ENCODE results near the gene ASNS. TPM values are rescaled to one million over a fixed set of nuclear protein-coding genes. Genes with fewer than 3 reads are reported as not detected.
A peak's percentile ranks its signal among the peaks of the same experiment; 100 is the strongest.
"Not testable (repeated sequence)": the region's sequence is repeated elsewhere in the genome, so short reads cannot be mapped to it uniquely, and the experiment has no call there.

Gene ASNS
- total RNA-seq, 1 experiment from 2014 or later = 111 TPM

DNA sequence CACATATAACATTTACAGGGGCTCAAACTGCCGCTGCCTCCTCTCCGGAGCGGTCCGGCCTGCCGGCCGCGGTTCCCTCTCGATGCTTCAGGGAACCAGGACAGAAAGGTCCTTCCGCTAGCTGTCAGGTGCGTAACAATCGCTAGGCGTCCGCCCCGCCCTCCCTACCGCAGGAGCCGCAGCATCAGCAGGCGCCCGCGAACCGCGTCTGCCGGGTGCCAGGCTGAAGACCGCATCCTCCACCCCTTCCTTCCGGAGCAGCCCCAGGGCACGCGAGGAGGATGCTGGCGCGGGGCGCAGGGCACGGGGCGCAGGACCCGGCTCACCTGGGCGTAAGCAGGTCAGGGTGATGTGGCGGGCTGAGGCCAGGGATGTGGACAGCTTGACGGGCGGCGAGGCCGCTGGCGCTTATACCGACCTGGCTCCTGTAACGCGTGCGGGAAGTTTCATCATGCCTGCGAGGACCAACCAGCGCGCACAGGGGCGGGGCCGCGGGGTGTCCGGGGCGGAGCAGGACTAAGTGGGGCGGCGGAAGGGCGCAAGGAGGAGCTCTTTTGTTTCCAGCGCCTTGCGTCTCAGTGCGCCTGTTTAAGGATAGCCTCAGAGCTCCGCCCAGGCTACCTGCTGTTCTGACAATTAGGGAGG, at the start of gene ASNS (continued):
- TF ChIP-seq, protein P1, sequence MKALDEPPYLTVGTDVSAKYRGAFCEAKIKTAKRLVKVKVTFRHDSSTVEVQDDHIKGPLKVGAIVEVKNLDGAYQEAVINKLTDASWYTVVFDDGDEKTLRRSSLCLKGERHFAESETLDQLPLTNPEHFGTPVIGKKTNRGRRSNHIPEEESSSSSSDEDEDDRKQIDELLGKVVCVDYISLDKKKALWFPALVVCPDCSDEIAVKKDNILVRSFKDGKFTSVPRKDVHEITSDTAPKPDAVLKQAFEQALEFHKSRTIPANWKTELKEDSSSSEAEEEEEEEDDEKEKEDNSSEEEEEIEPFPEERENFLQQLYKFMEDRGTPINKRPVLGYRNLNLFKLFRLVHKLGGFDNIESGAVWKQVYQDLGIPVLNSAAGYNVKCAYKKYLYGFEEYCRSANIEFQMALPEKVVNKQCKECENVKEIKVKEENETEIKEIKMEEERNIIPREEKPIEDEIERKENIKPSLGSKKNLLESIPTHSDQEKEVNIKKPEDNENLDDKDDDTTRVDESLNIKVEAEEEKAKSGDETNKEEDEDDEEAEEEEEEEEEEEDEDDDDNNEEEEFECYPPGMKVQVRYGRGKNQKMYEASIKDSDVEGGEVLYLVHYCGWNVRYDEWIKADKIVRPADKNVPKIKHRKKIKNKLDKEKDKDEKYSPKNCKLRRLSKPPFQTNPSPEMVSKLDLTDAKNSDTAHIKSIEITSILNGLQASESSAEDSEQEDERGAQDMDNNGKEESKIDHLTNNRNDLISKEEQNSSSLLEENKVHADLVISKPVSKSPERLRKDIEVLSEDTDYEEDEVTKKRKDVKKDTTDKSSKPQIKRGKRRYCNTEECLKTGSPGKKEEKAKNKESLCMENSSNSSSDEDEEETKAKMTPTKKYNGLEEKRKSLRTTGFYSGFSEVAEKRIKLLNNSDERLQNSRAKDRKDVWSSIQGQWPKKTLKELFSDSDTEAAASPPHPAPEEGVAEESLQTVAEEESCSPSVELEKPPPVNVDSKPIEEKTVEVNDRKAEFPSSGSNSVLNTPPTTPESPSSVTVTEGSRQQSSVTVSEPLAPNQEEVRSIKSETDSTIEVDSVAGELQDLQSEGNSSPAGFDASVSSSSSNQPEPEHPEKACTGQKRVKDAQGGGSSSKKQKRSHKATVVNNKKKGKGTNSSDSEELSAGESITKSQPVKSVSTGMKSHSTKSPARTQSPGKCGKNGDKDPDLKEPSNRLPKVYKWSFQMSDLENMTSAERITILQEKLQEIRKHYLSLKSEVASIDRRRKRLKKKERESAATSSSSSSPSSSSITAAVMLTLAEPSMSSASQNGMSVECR (CRISPR knock-in tag; IDR thresholded peaks at IDR 0.05; ENCODE audit: borderline replicate concordance) = peak; percentile 97
- TF ChIP-seq ZBTB21 (CRISPR knock-in tag; IDR thresholded peaks at IDR 0.05; ENCODE audit: borderline replicate concordance) = no peak

DNA sequence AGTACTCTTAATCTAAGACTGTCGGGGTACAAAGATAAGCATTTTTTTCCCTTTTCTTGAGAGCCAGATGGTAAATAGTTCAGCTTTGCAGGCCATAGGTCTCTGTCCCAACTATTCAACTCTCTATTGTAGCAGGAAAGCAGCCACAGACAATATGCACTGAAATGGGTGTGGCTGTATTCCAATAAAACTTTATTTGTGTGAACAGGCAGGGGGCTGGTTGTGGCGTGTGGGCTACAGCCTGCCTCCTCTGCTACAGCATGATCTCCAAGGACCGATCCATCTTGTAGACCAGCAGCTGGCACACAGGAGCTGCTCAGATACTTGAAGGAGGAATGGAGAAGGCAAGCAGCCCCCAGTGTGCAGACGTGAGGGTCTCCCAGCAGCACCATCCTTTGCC, 49.0 kb upstream of the ASNS start:
- not testable (repeated sequence) for ATAC-seq

DNA sequence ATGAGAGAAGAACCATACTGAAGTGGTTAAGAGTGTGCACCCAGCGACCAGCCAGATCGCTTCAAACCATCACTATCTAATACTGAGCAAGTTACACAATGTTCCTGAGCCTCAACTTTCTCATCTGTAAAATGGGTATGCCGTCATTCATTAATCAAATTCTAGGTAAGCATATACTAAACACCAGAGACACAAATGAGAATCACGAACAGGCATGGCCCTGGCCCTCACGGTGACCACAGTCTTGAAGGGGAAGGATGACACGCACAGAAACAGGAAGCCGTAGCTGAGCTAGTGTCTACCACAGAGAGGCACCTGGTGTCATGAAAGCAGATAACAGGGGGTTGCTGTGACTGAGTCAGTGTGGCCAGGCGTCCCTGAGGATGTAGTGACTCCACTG, 43.1 kb upstream of the ASNS start:
- CTCF ChIA-PET; POLR2A ChIA-PET; ATAC-seq; H3K9me3 Mint-ChIP-seq; H3K27ac Mint-ChIP-seq; DNase-seq (ENCODE audit: low spot score); H3K4me3 Mint-ChIP-seq; H3K36me3 Mint-ChIP-seq; H3K27me3 Mint-ChIP-seq (ENCODE audit: low read depth): not testable (repeated sequence)
- peaks cover 18% of the 10 kb centered on the region for H3K4me1 Mint-ChIP-seq

More for the DNA sequence above, 49.0 kb upstream of the ASNS start:
- CTCF ChIA-PET; DNase-seq (ENCODE audit: low spot score); H3K9me3 Mint-ChIP-seq; H3K36me3 Mint-ChIP-seq; H3K27ac Mint-ChIP-seq; H3K27me3 Mint-ChIP-seq (ENCODE audit: low read depth); H3K4me3 Mint-ChIP-seq; POLR2A ChIA-PET: not testable (repeated sequence)
- peaks cover 15% of the 10 kb centered on the region for H3K4me1 Mint-ChIP-seq

- H3K9me3 Mint-ChIP-seq; POLR2A ChIA-PET; H3K27me3 Mint-ChIP-seq (ENCODE audit: low read depth); H3K36me3 Mint-ChIP-seq; H3K4me3 Mint-ChIP-seq; H3K27ac Mint-ChIP-seq; DNase-seq (ENCODE audit: low spot score); CTCF ChIA-PET; ATAC-seq: not testable (repeated sequence)
- peaks cover 15% of the 10 kb centered on the region for H3K4me1 Mint-ChIP-seq
Observed at GRCh38 chr7:97912294-97912693, 40.1 kb upstream of the ASNS start.

DNA sequence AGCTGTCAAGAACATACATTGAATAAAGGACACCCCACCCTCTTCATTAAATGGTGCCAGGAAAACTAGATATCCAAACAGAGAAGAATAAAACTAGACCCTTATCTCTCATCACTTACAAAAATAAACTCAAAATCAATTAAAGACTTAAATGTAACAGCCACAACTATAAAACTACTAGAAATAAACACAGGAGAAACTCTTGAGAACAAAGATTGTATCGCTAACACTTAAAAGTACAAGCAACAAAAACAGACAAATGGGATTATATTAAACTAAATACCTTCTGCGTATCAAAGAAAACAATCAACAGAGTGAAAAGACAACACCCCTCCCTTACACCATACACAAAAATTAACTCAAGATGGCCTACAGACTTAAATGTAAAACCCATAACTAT, 24.7 kb upstream of the ASNS start:
- H3K9me3 Mint-ChIP-seq = peaks cover 16% of the 10 kb centered on the region
- H3K4me1 Mint-ChIP-seq; H3K36me3 Mint-ChIP-seq; H3K27ac Mint-ChIP-seq; H3K27me3 Mint-ChIP-seq (ENCODE audit: low read depth); DNase-seq (ENCODE audit: low spot score); H3K4me3 Mint-ChIP-seq; CTCF ChIA-PET; POLR2A ChIA-PET; ATAC-seq: not testable (repeated sequence)

- not testable (repeated sequence) for H3K4me1 Mint-ChIP-seq
Observed at GRCh38 chr7:97891721-97892120, 19.5 kb upstream of the ASNS start.

DNA sequence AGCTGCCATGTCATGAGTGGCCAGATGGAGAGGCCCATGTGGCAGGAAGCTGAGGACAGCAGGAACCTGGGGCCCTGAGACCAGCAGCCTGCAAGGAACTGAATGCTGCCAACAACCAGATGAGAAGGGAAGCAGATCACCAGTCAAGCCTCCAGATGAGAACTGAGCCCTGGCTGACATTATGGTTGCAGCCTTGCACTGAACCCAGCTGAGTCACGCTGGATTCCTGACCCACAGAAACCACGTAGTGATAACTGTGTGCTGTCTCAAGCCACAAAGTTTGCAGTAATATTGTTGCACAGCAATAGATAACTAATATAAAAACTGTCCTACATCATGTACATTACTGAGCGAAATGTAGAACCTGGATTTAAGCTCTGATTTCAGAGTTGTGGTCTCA, 7.3 kb upstream of the ASNS start:
- ATAC-seq; POLR2A ChIA-PET; H3K9me3 Mint-ChIP-seq; CTCF ChIA-PET; DNase-seq (ENCODE audit: low spot score); H3K36me3 Mint-ChIP-seq; H3K4me1 Mint-ChIP-seq; H3K27ac Mint-ChIP-seq; H3K4me3 Mint-ChIP-seq: not testable (repeated sequence)
- peaks cover 25% of the 10 kb centered on the region for H3K27me3 Mint-ChIP-seq (ENCODE audit: low read depth)

More at GRCh38 chr7:97891721-97892120, 19.5 kb upstream of the ASNS start:
- not testable (repeated sequence) for H3K27ac Mint-ChIP-seq; H3K36me3 Mint-ChIP-seq; ATAC-seq; H3K4me3 Mint-ChIP-seq; H3K27me3 Mint-ChIP-seq (ENCODE audit: low read depth)
- TF ChIP-seq, protein P2, sequence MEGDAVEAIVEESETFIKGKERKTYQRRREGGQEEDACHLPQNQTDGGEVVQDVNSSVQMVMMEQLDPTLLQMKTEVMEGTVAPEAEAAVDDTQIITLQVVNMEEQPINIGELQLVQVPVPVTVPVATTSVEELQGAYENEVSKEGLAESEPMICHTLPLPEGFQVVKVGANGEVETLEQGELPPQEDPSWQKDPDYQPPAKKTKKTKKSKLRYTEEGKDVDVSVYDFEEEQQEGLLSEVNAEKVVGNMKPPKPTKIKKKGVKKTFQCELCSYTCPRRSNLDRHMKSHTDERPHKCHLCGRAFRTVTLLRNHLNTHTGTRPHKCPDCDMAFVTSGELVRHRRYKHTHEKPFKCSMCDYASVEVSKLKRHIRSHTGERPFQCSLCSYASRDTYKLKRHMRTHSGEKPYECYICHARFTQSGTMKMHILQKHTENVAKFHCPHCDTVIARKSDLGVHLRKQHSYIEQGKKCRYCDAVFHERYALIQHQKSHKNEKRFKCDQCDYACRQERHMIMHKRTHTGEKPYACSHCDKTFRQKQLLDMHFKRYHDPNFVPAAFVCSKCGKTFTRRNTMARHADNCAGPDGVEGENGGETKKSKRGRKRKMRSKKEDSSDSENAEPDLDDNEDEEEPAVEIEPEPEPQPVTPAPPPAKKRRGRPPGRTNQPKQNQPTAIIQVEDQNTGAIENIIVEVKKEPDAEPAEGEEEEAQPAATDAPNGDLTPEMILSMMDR (IDR thresholded peaks at IDR 0.05) = peak; percentile 53; the same call in 1 of the 2 replicates
- peaks cover 33% of the 10 kb centered on the region for H3K9me3 Mint-ChIP-seq
- CTCF ChIA-PET = interaction anchor here (0.6 to 1.0 kb wide), 3 partner anchors 20 to 82 kb away, joined by 3 read pairs; partner anchors contain the start of gene ASNS
- POLR2A ChIA-PET = interaction anchor here (1.4 kb wide), 1 partner anchor 19 kb away, joined by 3 read pairs; no protein-coding TSS in a partner anchor
- peak; percentile 40 for DNase-seq (ENCODE audit: low spot score)

GRCh38 chr7:97874894-97875293, 2.7 kb upstream of the ASNS start:
- ATAC-seq; H3K9me3 Mint-ChIP-seq; DNase-seq (ENCODE audit: low spot score); H3K36me3 Mint-ChIP-seq; CTCF ChIA-PET; H3K4me3 Mint-ChIP-seq; H3K27ac Mint-ChIP-seq; POLR2A ChIA-PET: not testable (repeated sequence)
- Mint-ChIP-seq H3K4me1 (peaks cover 27% of the 10 kb centered on the region), H3K27me3 (ENCODE audit: low read depth) (peaks cover 47% of the 10 kb centered on the region)
